HL-60 (cell line): ENCODE data around the gene AKR1D1.

Experiments used
- DNase-seq, 2 experiments: peaks; one replicate each; pipeline ENCODE4 v3.0.0-alpha.2; 2010 to 2020; ENCODE audit warnings: low read depth in 1 of 2, low spot score in 1 of 2
- H3K27ac ChIP-seq: fragments of 250-450 bp; sonication (Bioruptor Pico); replicated peaks from 2 replicates; pipeline ENCODE4 v1.5.1; 2020; ENCODE audit warnings: mild to moderate bottlenecking, moderate library complexity
- H3K27me3 ChIP-seq: fragments of 250-450 bp; sonication (Bioruptor Pico); 2 replicates; pipeline ENCODE4 v1.5.1; 2021; ENCODE audit warnings: mild to moderate bottlenecking, moderate library complexity; ENCODE audit not compliant: insufficient read depth, poor library complexity, severe bottlenecking
- H3K4me3 ChIP-seq: replicated peaks from 2 replicates; pipeline ENCODE4 v1.5.1; 2011; ENCODE audit warnings: mild to moderate bottlenecking, control low read depth, low read length; ENCODE audit not compliant: insufficient read depth
- GABPA ChIP-seq: IDR thresholded peaks from 2 replicates; pipeline ENCODE4 v1.6.1; 2012; ENCODE audit warnings: low read depth
- POLR2AphosphoS5 ChIP-seq: IDR thresholded peaks from 2 replicates; pipeline ENCODE4 v1.6.1; 2012; ENCODE audit warnings: low read depth
- REST ChIP-seq: IDR thresholded peaks from 2 replicates; pipeline ENCODE4 v1.6.1; 2012; ENCODE audit warnings: low read depth; ENCODE audit not compliant: insufficient replicate concordance
- SPI1 ChIP-seq: IDR thresholded peaks from 2 replicates; pipeline ENCODE4 v1.6.1; 2012; ENCODE audit warnings: low read depth, mild to moderate bottlenecking, borderline replicate concordance
- TF ChIP-seq, protein P1 (sequence below): IDR thresholded peaks from one replicate; pipeline ENCODE4 v1.5.1; 2011; ENCODE audit warnings: low read length, control low read depth, inconsistent platforms; ENCODE audit not compliant: insufficient read depth

AKR1D1 gene

GRCh38 chr7:138163800-138164199 is 87.5 kb downstream of the AKR1D1 start:
- no peak for DNase-seq
- TF ChIP-seq REST (no peak), SPI1 (no peak), GABPA (no peak), POLR2AphosphoS5 (no peak)
- TF ChIP-seq, protein P1, sequence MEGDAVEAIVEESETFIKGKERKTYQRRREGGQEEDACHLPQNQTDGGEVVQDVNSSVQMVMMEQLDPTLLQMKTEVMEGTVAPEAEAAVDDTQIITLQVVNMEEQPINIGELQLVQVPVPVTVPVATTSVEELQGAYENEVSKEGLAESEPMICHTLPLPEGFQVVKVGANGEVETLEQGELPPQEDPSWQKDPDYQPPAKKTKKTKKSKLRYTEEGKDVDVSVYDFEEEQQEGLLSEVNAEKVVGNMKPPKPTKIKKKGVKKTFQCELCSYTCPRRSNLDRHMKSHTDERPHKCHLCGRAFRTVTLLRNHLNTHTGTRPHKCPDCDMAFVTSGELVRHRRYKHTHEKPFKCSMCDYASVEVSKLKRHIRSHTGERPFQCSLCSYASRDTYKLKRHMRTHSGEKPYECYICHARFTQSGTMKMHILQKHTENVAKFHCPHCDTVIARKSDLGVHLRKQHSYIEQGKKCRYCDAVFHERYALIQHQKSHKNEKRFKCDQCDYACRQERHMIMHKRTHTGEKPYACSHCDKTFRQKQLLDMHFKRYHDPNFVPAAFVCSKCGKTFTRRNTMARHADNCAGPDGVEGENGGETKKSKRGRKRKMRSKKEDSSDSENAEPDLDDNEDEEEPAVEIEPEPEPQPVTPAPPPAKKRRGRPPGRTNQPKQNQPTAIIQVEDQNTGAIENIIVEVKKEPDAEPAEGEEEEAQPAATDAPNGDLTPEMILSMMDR, result no peak
- Histone ChIP-seq H3K27ac (no peak overlapping the region), H3K27me3 (no peaks in the 10 kb centered on the region), H3K4me3 (no peak overlapping the region)

DNA sequence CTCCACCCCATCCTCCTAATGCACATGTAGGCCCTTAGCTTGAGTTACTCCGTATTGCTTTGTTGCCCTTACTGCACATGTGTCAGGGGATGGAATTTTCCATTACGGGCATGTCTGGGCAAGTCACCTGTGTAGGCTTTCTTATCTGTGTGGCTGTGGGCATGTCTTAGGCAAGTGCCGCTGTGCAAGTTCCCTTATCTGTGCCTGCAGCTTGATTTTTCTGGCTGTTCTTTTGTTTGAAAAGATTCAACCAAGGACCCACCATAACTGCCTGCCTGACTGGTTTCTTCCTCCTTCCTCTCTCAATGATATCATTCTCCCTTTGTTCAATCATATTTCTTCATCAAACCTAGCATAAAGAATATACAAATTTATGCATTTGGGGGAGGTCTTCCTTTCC is 88.5 kb downstream of the AKR1D1 start:
- Histone ChIP-seq H3K4me3 (no peak overlapping the region), H3K27ac (no peak overlapping the region), H3K27me3 (no peaks in the 10 kb centered on the region)
- no peak for DNase-seq
- TF ChIP-seq GABPA, result no peak
- no peak for TF ChIP-seq REST
- TF ChIP-seq, protein P1, result no peak
- no peak for TF ChIP-seq POLR2AphosphoS5

DNA sequence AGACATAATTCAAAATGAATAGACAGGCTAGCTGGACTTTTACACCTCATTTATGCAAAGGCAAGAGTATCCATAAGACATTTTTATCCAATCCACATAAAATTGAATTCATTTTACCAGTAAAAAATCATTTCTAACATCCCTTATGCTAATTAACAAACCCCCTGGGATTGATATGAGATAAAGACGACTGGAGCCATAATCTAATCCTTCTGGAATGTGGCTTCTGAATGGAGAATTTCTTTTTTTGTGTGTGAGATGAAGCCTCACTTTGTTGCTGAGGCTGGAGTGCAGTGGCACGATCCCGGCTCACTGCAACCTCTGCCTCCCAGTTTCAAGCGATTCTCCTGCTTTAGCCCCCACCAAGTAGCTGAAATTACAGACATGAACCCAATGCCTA is 90.4 kb downstream of the AKR1D1 start:
- no peak for DNase-seq
- Histone ChIP-seq H3K27ac (no peak overlapping the region), H3K27me3 (no peaks in the 10 kb centered on the region), H3K4me3 (no peak overlapping the region)
- TF ChIP-seq GABPA (no peak), SPI1 (no peak), REST (no peak), POLR2AphosphoS5 (no peak)
- TF ChIP-seq, protein P1, result no peak
